Naive thymus-derived CD4-positive, alpha-beta T cell (primary cell): ENCODE results near the gene ANKS1B. TPM values are rescaled to one million over a fixed set of nuclear protein-coding genes. Genes with fewer than 3 reads are reported as not detected.

Experiments used
- ATAC-seq: fragments of 150-1000 bp; cut with Tn5 transposase; 2 replicates; pipeline ENCODE4 v1.10.0; 2021; ENCODE audit warnings: mild to moderate bottlenecking, moderate library complexity
- CTCF ChIA-PET: fragments of 350-600 bp; sonication (Branson Sonifier 250); formaldehyde crosslinking; loops from one replicate; lab custom pipeline; 2021; ENCODE audit warnings: antibody characterized with exemption; lab: Charles Lee
- POLR2A ChIA-PET: fragments of 350-600 bp; sonication (Branson Sonifier 250); formaldehyde crosslinking; loops from one replicate; lab custom pipeline; 2021; ENCODE audit warnings: antibody characterized with exemption, inconsistent platforms; lab: Charles Lee
- DNase-seq, 9 donors: peaks; one replicate each; pipeline versions ENCODE4 v3.0.0 to v3.0.0-alpha.2; 2020 to 2022; ENCODE audit warnings: mixed read lengths in 1 of 9
- H3K27ac ChIP-seq: one replicate; pipeline ENCODE4 v1.7.0; 2013; ENCODE audit warnings: mild to moderate bottlenecking, low read depth, low read length, moderate library complexity
- H3K27me3 ChIP-seq, 2 donors: one replicate each; pipeline ENCODE4 v1.7.0; 2013; ENCODE audit warnings: low read length in 2 of 2, mild to moderate bottlenecking in 2 of 2, moderate library complexity in 2 of 2; ENCODE audit not compliant: control insufficient read depth in 2 of 2, insufficient read depth in 2 of 2
- H3K36me3 ChIP-seq, 3 experiments: 1 replicate in 2 of 3; 2 replicates in 1 of 3; pipeline ENCODE4 v1.7.0; 2013; ENCODE audit warnings: low read length in 3 of 3, mild to moderate bottlenecking in 3 of 3, moderate library complexity in 1 of 3; ENCODE audit not compliant: insufficient read depth in 3 of 3, control insufficient read depth in 2 of 3
- H3K4me1 ChIP-seq, 2 donors: one replicate each; pipeline ENCODE4 v1.7.0; 2013; ENCODE audit warnings: low read length in 2 of 2, mild to moderate bottlenecking in 2 of 2, moderate library complexity in 1 of 2; ENCODE audit not compliant: control insufficient read depth in 2 of 2, insufficient read depth in 2 of 2
- H3K4me3 ChIP-seq: 2 replicates; pipeline ENCODE4 v1.7.0; 2013; ENCODE audit warnings: mild to moderate bottlenecking, low read length
- H3K9me3 ChIP-seq, 3 experiments: 1 replicate in 2 of 3; 2 replicates in 1 of 3; pipeline ENCODE4 v1.7.0; 2013; ENCODE audit warnings: low read length in 3 of 3; ENCODE audit not compliant: control insufficient read depth in 2 of 3
- H3K27ac Mint-ChIP-seq, 9 donors: one replicate each; pipeline ENCODE4 v1.8.0; 2020 to 2022; ENCODE audit warnings: mixed read lengths in 9 of 9, mild to moderate bottlenecking in 8 of 9, moderate library complexity in 5 of 9, inconsistent platforms in 2 of 9
- H3K27me3 Mint-ChIP-seq, 5 donors: one replicate each; pipeline ENCODE4 v1.8.0; 2021 to 2022; ENCODE audit warnings: mixed read lengths in 5 of 5, mild to moderate bottlenecking in 1 of 5
- H3K36me3 Mint-ChIP-seq, 5 donors: one replicate each; pipeline ENCODE4 v1.8.0; 2020 to 2022; ENCODE audit warnings: mixed read lengths in 5 of 5, mild to moderate bottlenecking in 3 of 5, inconsistent platforms in 1 of 5
- H3K4me1 Mint-ChIP-seq, 7 donors: one replicate each; pipeline ENCODE4 v1.8.0; 2020 to 2022; ENCODE audit warnings: mixed read lengths in 7 of 7, mild to moderate bottlenecking in 3 of 7, inconsistent platforms in 1 of 7
- H3K4me3 Mint-ChIP-seq, 10 donors: one replicate each; pipeline ENCODE4 v1.8.0; 2020 to 2022; ENCODE audit warnings: mild to moderate bottlenecking in 10 of 10, mixed read lengths in 10 of 10, moderate library complexity in 6 of 10, inconsistent platforms in 2 of 10
- H3K9me3 Mint-ChIP-seq, 11 donors: one replicate each; pipeline ENCODE4 v1.8.0; 2020 to 2022; ENCODE audit warnings: mixed read lengths in 11 of 11, mild to moderate bottlenecking in 4 of 11, inconsistent platforms in 1 of 11, moderate library complexity in 1 of 11
- intact Hi-C, 2 donors: fragments of 100-400 bp; cut with micrococcal nuclease; formaldehyde crosslinking; loops; one replicate each; pipeline ENCODE4 v1.15.1; 2023
- polyA plus RNA-seq, 2 donors: library from polyadenylated mRNA; unstranded; fragments of 300-500 nt; fragmentation: Illumina TruSeq; gene quantifications; one replicate each; pipeline ENCODE4 v1.2.3, GENCODE V29; 2021
- total RNA-seq, 6 experiments: library from RNA in 5 of 6; stranded (reverse) in 5 of 6; gene quantifications; 1 replicate in 5 of 6; 2 replicates in 1 of 6; pipeline ENCODE4 v1.2.3 and lab custom pipeline; 2021 to 2026

ANKS1B gene
- total and polyA plus RNA-seq, 7 experiments from 2014 or later: 0.97 TPM; not detected in 6

DNA sequence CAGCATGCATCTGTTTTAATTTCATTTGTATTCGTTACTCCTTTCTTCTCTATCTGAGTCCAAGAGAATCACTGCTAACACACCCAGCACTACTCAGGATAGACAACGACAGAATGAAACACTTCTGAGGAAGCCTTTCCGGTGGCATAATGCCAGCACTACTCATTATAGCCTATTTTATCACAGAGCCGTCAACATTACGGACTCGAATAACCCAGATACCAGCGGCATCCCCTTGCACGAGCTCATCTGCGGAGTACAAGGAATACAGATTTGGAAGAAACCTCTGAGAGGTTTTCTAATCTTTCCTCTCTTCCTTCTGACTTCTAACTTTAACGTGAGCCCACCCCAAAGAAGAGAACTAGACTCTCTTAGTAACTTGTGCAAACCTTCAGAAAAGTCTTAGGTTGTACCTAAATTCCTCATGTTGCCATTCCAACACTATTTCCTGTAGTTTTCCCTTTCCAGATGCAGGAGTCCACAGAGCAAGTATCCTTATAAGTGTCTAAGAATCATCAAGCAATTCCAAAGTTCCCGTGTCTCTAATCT lies 1091.5 kb downstream of the ANKS1B start:
- CTCF ChIA-PET: no interaction called here
- Mint-ChIP-seq H3K4me1 (peaks cover 0 to 5% (median 0%) of the 10 kb centered on the region in 7 donors), H3K4me3 (no peak overlapping the region), H3K36me3 (no peaks in the 10 kb centered on the region), H3K27ac (no peak overlapping the region), H3K9me3 (peaks cover 0 to 6% (median 0%) of the 10 kb centered on the region in 11 donors), H3K27me3 (peaks cover 58 to 74% (median 63%) of the 10 kb centered on the region in 5 donors)
- no peaks in the 10 kb centered on the region for H3K4me1 ChIP-seq
- intact Hi-C loops: no loop called here
- H3K27ac ChIP-seq: no peak overlapping the region
- POLR2A ChIA-PET: no interaction called here
- H3K27me3 ChIP-seq: no peaks in the 10 kb centered on the region
- no peak for ATAC-seq
- H3K9me3 ChIP-seq: no peaks in the 10 kb centered on the region
- no peak for DNase-seq
- H3K4me3 ChIP-seq: no peak overlapping the region
- no peaks in the 10 kb centered on the region for H3K36me3 ChIP-seq

- no peak overlapping the region for H3K4me3 Mint-ChIP-seq
- DNase-seq: no peak
- no peak for ATAC-seq
- Histone ChIP-seq H3K27ac (no peak overlapping the region), H3K4me3 (no peak overlapping the region), H3K36me3 (no peaks in the 10 kb centered on the region), H3K9me3 (no peaks in the 10 kb centered on the region), H3K4me1 (no peaks in the 10 kb centered on the region), H3K27me3 (no peaks in the 10 kb centered on the region)
- no peaks in the 10 kb centered on the region for H3K4me1 Mint-ChIP-seq
- ChIA-PET CTCF (no interaction called here), POLR2A (no interaction called here)
- H3K9me3 Mint-ChIP-seq: peaks cover 0 to 5% (median 0%) of the 10 kb centered on the region in 11 donors
- no peaks in the 10 kb centered on the region for H3K36me3 Mint-ChIP-seq
- H3K27me3 Mint-ChIP-seq: peaks cover 18 to 46% (median 30%) of the 10 kb centered on the region in 5 donors
- intact Hi-C loops: no loop called here
- H3K27ac Mint-ChIP-seq: no peak overlapping the region
Measured at GRCh38 chr12:98885778-98886177, 1099.0 kb downstream of the ANKS1B start.

DNA sequence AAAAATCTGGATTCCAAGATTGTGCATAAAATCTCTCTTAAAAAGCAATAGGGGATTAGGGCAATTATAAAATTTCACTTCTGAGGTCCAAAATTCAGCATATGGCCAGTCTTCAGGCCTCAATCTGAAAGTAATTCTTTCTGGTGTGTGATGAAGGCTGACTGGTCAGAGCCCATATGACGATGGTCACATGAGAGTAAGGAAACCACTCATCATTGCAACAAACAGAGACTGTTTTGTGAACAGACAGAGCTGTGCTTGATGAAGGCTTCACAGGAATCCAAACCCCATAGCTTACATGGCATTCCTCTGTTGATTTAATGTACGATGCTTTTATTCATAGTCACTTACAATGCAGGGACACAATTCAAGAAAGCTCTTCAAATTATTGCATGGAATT lies 1101.5 kb downstream of the ANKS1B start:
- Histone ChIP-seq H3K9me3 (no peaks in the 10 kb centered on the region), H3K27me3 (no peaks in the 10 kb centered on the region), H3K36me3 (no peaks in the 10 kb centered on the region), H3K4me3 (no peak overlapping the region), H3K27ac (no peak overlapping the region), H3K4me1 (no peaks in the 10 kb centered on the region)
- peaks cover 0 to 5% (median 0%) of the 10 kb centered on the region in 11 donors for H3K9me3 Mint-ChIP-seq
- H3K27me3 Mint-ChIP-seq: peaks cover 9 to 34% (median 25%) of the 10 kb centered on the region in 5 donors
- H3K36me3 Mint-ChIP-seq: no peaks in the 10 kb centered on the region
- ChIA-PET POLR2A (no interaction called here), CTCF (no interaction called here)
- no peaks in the 10 kb centered on the region for H3K4me1 Mint-ChIP-seq
- DNase-seq (no peak), ATAC-seq (no peak)
- no peak overlapping the region for H3K27ac Mint-ChIP-seq
- intact Hi-C loops: no loop called here
- H3K4me3 Mint-ChIP-seq: no peak overlapping the region

GRCh38 chr12:98882526-98882925 lies 1102.2 kb downstream of the ANKS1B start:
- Mint-ChIP-seq H3K9me3 (peaks cover 0 to 5% (median 0%) of the 10 kb centered on the region in 11 donors), H3K36me3 (no peaks in the 10 kb centered on the region), H3K4me1 (no peaks in the 10 kb centered on the region), H3K4me3 (no peak overlapping the region), H3K27me3 (peaks cover 7 to 32% (median 25%) of the 10 kb centered on the region in 5 donors), H3K27ac (no peak overlapping the region)
- intact Hi-C loops: no loop called here
- Histone ChIP-seq H3K4me3 (no peak overlapping the region), H3K9me3 (no peaks in the 10 kb centered on the region), H3K36me3 (no peaks in the 10 kb centered on the region), H3K27ac (no peak overlapping the region), H3K4me1 (no peaks in the 10 kb centered on the region), H3K27me3 (no peaks in the 10 kb centered on the region)
- ChIA-PET POLR2A (no interaction called here), CTCF (no interaction called here)
- DNase-seq: no peak
- no peak for ATAC-seq

DNA sequence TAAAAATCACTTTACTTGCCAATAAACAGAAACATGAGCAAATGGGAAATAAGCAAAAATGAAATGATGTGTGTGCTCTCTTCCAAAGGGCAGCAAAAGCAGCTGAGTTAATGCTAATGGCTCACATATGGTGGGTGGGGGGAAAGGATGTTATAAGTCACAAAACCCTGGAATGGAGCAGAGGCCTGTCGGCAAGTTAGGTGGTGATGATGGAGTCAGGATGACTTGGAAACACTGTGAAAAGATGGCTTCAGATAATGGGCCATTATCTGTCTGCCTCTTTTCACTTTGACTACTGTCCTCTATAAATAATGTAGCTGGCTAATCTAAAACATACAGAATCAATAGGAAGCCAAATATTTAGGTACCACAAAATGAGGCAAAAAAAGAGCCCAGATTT lies 1111.0 kb downstream of the ANKS1B start:
- Mint-ChIP-seq H3K36me3 (no peaks in the 10 kb centered on the region), H3K4me3 (no peak overlapping the region), H3K27me3 (peaks cover 7 to 23% (median 19%) of the 10 kb centered on the region in 5 donors), H3K9me3 (peaks cover 0 to 2% (median 0%) of the 10 kb centered on the region in 11 donors), H3K4me1 (peaks cover 0 to 7% (median 0%) of the 10 kb centered on the region in 7 donors), H3K27ac (no peak overlapping the region)
- Histone ChIP-seq H3K4me1 (no peaks in the 10 kb centered on the region), H3K27me3 (no peaks in the 10 kb centered on the region), H3K9me3 (no peaks in the 10 kb centered on the region), H3K27ac (no peak overlapping the region), H3K36me3 (no peaks in the 10 kb centered on the region), H3K4me3 (no peak overlapping the region)
- intact Hi-C loops: no loop called here
- ATAC-seq (no peak), DNase-seq (no peak)
- ChIA-PET POLR2A (no interaction called here), CTCF (no interaction called here)

DNA sequence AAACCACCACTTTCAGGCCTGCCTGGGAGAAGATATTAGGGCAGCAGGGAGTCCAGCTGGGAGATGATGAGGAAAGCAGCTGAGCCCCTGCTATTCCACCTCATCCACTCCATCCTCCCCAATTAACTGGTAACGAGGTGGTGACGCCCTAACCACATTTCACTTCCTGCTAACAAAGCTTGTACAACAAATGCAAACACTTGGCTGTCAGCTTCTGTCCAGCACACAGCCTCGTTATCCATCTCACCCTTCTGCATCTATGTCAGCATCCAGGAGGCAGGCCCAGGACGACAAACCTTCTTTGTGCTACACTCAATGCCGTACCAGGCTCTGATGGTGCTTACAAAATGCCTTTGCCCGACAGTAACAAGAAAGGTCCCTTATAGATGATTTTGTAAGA lies 1114.2 kb downstream of the ANKS1B start:
- Mint-ChIP-seq H3K27me3 (peaks cover 3 to 26% (median 20%) of the 10 kb centered on the region in 5 donors), H3K9me3 (peaks cover 0 to 6% (median 0%) of the 10 kb centered on the region in 11 donors), H3K36me3 (no peaks in the 10 kb centered on the region), H3K4me1 (peaks cover 0 to 7% (median 0%) of the 10 kb centered on the region in 7 donors), H3K4me3 (no peak overlapping the region), H3K27ac (no peak overlapping the region)
- Histone ChIP-seq H3K36me3 (no peaks in the 10 kb centered on the region), H3K4me1 (no peaks in the 10 kb centered on the region), H3K27me3 (no peaks in the 10 kb centered on the region), H3K27ac (no peak overlapping the region), H3K4me3 (no peak overlapping the region), H3K9me3 (no peaks in the 10 kb centered on the region)
- DNase-seq (no peak), ATAC-seq (no peak)
- CTCF ChIA-PET: no interaction called here
- POLR2A ChIA-PET: no interaction called here
- intact Hi-C loops: no loop called here

DNA sequence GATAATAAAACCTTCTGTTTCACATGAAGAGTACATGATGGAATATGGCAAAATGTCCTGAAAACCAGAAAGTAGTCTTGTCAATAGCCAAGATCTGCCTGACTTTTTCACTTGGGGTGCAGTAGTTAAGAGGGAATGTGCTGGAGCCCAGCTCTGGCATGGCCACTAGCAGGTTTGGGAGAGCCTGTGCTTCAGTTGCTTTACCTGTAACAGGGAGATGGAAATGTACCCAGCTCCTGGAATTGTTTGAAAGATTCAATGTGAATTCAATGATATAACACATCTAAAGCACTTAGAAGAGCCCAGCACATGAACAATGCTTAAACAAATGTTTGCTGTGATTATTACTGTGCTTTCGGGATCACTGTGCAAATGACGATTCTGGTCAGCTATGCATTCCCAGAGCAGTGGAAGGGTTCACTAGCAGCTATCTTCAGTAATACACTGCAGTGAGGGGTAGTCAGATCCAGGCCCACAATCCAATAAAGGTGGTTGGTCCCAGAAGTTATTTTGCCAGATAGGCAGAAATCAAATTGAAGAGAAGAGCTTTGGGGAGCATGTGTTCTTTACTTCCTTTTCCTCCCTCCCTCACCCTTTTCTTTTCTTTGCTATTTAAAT lies 1114.7 kb downstream of the ANKS1B start:
- Mint-ChIP-seq H3K27me3 (peaks cover 3 to 26% (median 20%) of the 10 kb centered on the region in 5 donors), H3K4me3 (no peak overlapping the region), H3K4me1 (peaks cover 0 to 7% (median 0%) of the 10 kb centered on the region in 7 donors), H3K9me3 (peaks cover 0 to 9% (median 0%) of the 10 kb centered on the region in 11 donors), H3K36me3 (no peaks in the 10 kb centered on the region), H3K27ac (no peak overlapping the region)
- CTCF ChIA-PET: no interaction called here
- no peak for ATAC-seq
- Histone ChIP-seq H3K27me3 (no peaks in the 10 kb centered on the region), H3K36me3 (no peaks in the 10 kb centered on the region), H3K4me3 (no peak overlapping the region), H3K27ac (no peak overlapping the region), H3K4me1 (no peaks in the 10 kb centered on the region), H3K9me3 (no peaks in the 10 kb centered on the region)
- DNase-seq: no peak
- intact Hi-C loops: no loop called here
- POLR2A ChIA-PET: no interaction called here
